ENCODE measurements around the gene POU4F3.

Gene POU4F3

DNA sequence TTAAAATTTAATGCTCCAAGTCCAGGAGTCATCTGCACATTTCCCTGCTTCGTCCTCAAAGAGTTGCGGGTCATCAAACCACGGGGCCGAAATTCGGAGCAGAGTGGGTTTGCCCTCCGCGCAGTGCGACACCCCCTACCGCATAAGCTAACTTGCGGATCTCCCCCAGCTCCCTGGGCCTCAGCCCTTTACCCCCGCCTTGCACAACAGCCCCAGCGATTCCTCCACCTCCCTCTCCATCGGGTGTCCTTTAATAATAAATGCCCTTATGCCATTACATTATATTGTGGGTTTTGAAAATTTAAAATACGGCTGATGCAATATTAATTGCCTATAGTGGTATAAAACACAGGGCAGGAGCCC lies 3.9 kb downstream of the POU4F3 start:
- H3K9ac ChIP-seq (ENCODE audit: low read length) = no peak overlapping the region
- no peak overlapping the region for H3K4me3 ChIP-seq (ENCODE audit: low read length)
- peaks cover 39% of the 10 kb centered on the region for H3K27me3 ChIP-seq (ENCODE audit: control insufficient read depth, insufficient read depth, low read length)

DNA sequence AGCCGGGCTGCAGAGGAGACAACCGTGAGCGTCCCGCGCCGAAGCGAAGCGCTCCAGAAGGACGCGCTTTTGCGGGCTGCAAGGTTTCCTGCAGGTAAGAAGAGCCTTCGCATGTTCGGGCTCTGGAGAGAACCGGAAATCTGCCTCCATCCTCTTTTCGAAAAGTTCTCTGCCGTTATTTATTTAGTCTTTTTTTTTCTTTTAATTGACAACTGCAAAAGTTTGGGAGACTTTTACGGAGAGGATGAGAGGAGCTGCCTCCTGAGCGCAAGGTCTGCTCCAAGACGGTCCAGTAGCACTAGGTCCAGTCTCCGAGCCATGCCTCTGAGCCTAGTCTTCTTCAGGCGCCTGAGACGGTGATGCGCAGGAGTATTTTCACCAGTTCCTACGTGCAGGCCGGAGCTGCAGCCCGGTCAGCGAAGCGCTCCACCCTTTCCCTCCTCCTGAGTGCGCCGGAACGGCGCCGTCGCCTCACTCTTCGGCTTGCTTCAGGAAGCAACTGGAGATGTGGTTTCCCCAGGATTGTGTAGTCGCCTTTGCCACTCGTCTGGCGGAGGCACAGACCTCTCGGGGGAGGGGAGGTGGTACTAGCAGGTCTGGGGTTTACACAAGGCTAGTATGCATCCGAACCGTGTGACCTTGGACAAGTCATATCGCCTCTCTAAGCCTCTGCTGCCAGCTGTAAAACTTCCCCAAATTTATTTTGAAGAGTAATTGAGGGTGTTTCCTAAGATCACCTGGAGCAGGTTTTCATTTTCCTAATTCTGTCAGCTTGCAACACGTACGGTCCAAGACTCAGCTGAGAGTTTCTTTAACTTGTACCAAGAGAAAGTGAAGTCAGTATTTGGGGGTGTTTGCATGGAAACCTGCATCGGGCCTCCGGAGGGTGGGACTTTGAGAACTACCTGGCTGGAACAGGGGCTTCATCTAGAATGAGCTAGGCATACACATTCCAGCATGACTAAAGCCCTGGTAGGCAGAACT lies 4.5 kb downstream of the POU4F3 start:
- Histone ChIP-seq H3K36me3 (ENCODE audit: control insufficient read depth, insufficient read depth, low read length) (no peaks in the 10 kb centered on the region), H3K9ac (ENCODE audit: low read length) (no peak overlapping the region), H3K4me3 (ENCODE audit: low read length) (no peak overlapping the region), H3K27ac (ENCODE audit: low read depth, low read length) (no peak overlapping the region), H3K27me3 (ENCODE audit: control insufficient read depth, insufficient read depth, low read length) (peaks cover 39% of the 10 kb centered on the region), H3K4me1 (ENCODE audit: control insufficient read depth, insufficient read depth, low read length) (no peaks in the 10 kb centered on the region)

More for the DNA sequence above, 3.9 kb downstream of the POU4F3 start:
- no peaks in the 10 kb centered on the region for H3K36me3 ChIP-seq (ENCODE audit: control insufficient read depth, insufficient read depth, low read length)
- H3K4me1 ChIP-seq (ENCODE audit: control insufficient read depth, insufficient read depth, low read length) = no peaks in the 10 kb centered on the region
- no peak overlapping the region for H3K27ac ChIP-seq (ENCODE audit: low read depth, low read length)

DNA sequence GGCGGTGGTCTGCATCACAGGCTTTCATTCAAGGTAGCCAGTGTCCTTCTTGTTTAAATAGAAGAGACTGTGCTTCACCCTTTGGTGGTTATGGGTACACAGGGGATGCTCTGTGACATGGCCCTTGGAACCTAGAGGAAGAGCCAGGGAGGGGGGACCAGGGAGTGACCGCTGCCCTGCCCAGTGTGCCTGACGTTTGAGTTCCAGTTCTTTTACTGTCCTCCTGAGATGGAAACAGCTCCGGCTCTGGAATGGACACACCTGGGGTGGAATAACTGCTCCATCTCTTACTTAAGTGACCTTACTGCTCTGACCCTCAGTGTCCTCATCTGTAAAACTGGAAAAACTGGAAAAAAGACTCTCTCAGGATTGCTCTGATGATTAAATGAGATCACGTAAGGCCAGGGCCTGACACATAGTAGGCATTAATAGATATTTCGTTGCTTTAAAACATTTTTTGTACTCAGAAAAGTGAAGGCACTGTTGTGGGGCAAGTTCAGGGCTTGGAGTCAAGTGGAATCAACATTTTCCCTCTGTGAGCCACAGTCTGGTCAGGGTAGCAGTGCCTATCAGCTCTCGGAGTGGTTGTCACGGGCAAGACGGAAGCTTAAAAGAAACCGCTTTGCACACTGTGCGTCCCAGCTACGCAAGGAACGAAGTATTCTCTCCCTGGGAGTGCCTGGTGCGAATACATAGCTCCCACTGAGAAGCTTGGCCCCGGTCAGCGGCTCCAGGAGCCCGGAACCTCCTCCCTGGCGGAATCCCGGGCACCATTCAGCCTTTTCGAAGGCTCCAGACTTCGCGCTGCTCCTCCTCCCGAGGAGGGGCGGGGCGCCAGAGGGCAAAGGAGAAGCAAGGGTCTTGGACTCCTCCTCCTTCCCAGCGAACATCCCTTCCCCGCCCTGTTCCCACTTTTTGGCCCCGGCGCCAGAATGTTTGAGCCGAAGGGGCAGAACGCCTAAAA lies 5.8 kb downstream of the POU4F3 start:
- peaks cover 37% of the 10 kb centered on the region for H3K27me3 ChIP-seq (ENCODE audit: control insufficient read depth, insufficient read depth, low read length)
- H3K9ac ChIP-seq (ENCODE audit: low read length) = no peak overlapping the region
- H3K36me3 ChIP-seq (ENCODE audit: control insufficient read depth, insufficient read depth, low read length) = no peaks in the 10 kb centered on the region
- H3K27ac ChIP-seq (ENCODE audit: low read depth, low read length) = no peak overlapping the region
- H3K4me3 ChIP-seq (ENCODE audit: low read length) = no peak overlapping the region
- no peaks in the 10 kb centered on the region for H3K4me1 ChIP-seq (ENCODE audit: control insufficient read depth, insufficient read depth, low read length)

DNA sequence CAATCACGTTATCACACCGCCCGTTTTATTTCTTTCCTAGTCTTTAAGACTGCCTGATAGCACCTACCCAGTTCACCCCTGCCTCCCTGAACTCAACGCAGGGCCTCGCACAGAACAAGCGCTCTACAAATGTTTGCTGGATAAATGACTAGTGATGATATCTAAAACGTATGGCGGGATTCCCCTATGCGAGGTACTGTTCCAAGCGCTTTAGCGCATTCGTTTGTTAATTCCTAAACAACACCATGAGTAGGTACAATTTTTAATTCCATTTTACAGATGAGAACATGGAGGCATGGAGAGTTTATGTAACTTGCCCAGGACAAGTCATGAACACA lies 6.6 kb downstream of the POU4F3 start:
- H3K4me1 ChIP-seq (ENCODE audit: control insufficient read depth, insufficient read depth, low read length) = no peaks in the 10 kb centered on the region
- peaks cover 31% of the 10 kb centered on the region for H3K27me3 ChIP-seq (ENCODE audit: control insufficient read depth, insufficient read depth, low read length)
- no peak overlapping the region for H3K27ac ChIP-seq (ENCODE audit: low read depth, low read length)
- no peaks in the 10 kb centered on the region for H3K36me3 ChIP-seq (ENCODE audit: control insufficient read depth, insufficient read depth, low read length)
- no peak overlapping the region for H3K9ac ChIP-seq (ENCODE audit: low read length)
- no peak overlapping the region for H3K4me3 ChIP-seq (ENCODE audit: low read length)

DNA sequence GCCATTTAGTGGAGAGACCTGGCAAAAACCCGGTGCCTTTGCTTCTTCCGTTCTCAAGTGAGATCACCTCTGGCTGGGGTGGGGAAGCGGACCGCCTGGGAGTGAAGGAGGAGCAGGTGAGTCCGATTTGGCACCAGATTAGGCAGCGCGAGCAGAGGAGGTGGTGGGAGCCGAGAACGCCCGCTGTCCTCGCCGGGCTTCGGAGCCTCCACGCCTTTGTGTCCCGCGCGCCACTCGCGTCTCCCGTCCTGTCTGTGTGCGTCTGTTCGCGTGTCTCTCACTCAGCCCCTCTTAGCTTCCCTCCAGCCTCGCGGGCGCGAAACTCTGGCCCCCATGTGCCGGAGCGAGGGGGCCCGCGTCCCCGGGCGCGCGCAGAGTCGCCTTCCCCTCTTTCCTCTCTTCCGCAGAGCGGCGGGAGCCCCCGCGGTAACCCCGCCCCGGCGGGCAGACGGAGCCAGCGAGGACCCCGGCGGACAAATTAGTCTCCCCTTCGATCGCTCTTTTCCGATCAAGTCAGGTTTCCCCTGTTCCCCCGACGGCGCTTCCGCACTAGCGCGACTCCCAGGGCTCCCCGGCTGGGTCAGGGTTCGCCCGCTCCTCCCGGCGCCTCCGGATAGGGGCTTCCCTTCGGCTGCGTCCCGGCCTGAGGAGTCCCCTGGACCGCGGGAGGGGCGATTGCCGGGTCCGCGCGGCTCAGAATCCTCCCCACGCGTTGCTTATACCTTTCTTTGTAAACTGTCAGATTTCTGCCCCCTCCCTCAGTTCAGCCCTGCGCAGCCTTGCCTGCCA lies 7.1 kb downstream of the POU4F3 start:
- H3K9ac ChIP-seq (ENCODE audit: low read length) = no peak overlapping the region
- H3K36me3 ChIP-seq (ENCODE audit: control insufficient read depth, insufficient read depth, low read length) = no peaks in the 10 kb centered on the region
- no peak overlapping the region for H3K4me3 ChIP-seq (ENCODE audit: low read length)
- H3K27me3 ChIP-seq (ENCODE audit: control insufficient read depth, insufficient read depth, low read length) = peaks cover 26% of the 10 kb centered on the region
- H3K4me1 ChIP-seq (ENCODE audit: control insufficient read depth, insufficient read depth, low read length) = no peaks in the 10 kb centered on the region
- H3K27ac ChIP-seq (ENCODE audit: low read depth, low read length) = no peak overlapping the region

DNA sequence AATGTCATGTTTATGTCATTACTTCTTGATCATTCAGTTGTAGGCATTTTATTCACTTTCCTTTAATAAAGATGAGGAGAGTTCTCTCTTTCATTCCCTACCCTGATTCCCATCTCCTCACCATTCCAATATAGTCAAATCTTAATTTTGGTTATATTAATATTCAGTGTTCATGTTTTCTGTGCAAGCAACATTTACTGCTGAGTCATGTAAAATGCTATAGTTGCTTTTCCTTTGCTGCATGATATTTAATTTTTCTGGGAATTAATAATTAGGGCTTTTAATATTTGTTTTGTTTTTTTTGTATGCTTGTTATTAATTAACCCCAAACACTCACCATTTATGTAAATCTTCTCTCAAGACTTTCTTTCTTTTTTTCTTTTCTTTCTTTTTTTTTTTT lies 18.5 kb downstream of the POU4F3 start:
- no peak overlapping the region for H3K4me3 ChIP-seq (ENCODE audit: low read length)
- H3K27ac ChIP-seq (ENCODE audit: low read depth, low read length) = no peak overlapping the region
- no peaks in the 10 kb centered on the region for H3K36me3 ChIP-seq (ENCODE audit: control insufficient read depth, insufficient read depth, low read length)
- no peaks in the 10 kb centered on the region for H3K4me1 ChIP-seq (ENCODE audit: control insufficient read depth, insufficient read depth, low read length)
- H3K9ac ChIP-seq (ENCODE audit: low read length) = no peak overlapping the region
- no peaks in the 10 kb centered on the region for H3K27me3 ChIP-seq (ENCODE audit: control insufficient read depth, insufficient read depth, low read length)

DNA sequence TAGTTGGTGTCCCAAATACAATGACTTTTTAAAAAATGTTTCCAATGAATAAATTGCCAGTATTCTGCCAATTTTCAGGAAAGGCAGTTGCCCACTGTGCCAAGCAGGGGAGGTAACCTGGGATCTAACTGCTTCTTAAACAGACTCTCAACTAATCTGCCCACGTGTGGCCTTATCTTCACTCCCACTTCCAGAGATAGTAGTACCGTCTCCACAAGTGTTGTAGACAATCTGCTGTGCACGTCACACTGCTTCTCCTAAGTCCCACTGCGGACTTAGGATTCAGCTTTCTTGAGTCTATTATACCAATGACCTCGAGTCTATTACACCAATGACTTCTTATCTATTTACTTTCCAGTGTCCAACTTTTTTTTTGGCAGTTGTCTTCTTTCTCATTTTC lies 21.2 kb downstream of the POU4F3 start:
- Histone ChIP-seq H3K4me3 (ENCODE audit: low read length) (no peak overlapping the region), H3K9ac (ENCODE audit: low read length) (no peak overlapping the region), H3K27ac (ENCODE audit: low read depth, low read length) (no peak overlapping the region), H3K4me1 (ENCODE audit: control insufficient read depth, insufficient read depth, low read length) (no peaks in the 10 kb centered on the region), H3K36me3 (ENCODE audit: control insufficient read depth, insufficient read depth, low read length) (no peaks in the 10 kb centered on the region), H3K27me3 (ENCODE audit: control insufficient read depth, insufficient read depth, low read length) (no peaks in the 10 kb centered on the region)

DNA sequence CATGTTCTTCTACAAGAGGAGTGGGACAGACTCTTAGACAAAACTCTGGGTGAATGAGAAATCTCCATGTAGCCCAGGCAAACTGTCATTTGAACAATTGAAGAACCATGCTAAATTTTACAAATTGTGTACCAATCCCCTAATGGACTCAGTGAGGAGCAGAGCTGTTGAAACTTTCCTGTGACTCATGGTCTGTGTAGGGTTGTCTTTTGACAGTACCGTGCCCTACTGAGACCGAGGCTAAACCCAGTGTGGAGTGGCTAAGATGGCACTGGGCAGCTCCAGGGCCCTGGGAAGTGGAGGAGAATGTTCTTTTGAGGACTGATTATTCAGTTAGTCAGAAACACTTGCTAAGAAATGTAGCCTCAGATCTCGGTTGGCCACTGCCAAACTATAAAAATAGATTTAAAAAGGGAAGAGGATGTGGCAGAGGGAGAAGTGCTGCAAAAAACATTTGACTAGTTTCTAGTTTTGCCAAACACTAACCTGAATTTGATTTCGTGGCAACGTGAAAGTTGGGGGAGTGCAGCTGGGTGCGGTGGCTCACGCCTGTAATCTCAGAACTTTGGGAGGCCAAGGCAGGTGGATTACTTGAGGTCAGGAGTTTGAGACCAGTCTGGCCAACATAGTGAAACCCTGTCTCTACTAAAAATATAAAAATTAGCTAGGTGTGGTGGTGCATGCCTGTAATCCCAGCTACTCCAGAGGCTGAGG lies 24.7 kb downstream of the POU4F3 start:
- H3K4me1 ChIP-seq (ENCODE audit: control insufficient read depth, insufficient read depth, low read length) = no peaks in the 10 kb centered on the region
- H3K36me3 ChIP-seq (ENCODE audit: control insufficient read depth, insufficient read depth, low read length) = no peaks in the 10 kb centered on the region
- no peak overlapping the region for H3K9ac ChIP-seq (ENCODE audit: low read length)
- no peak overlapping the region for H3K4me3 ChIP-seq (ENCODE audit: low read length)
- no peaks in the 10 kb centered on the region for H3K27me3 ChIP-seq (ENCODE audit: control insufficient read depth, insufficient read depth, low read length)
- H3K27ac ChIP-seq (ENCODE audit: low read depth, low read length) = no peak overlapping the region

DNA sequence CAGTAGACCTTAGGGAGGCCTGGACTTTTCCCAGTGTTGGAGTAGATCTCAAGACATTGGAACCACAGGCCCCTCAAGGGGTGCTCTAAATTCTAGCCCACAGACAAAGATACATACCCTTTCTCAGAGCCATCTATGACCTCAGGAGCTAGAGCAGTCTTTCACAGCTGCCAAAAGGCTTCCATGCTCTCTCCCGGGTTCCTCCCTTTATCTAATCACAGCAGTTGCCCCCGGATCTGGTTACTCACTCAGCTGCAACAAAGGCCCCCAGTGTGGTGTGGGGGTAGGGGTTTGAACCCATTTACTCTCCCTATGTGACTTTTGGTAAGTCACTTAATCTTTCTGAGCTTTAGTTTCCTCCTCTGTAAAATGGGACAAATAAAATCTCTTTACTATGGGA lies 27.0 kb downstream of the POU4F3 start:
- no peaks in the 10 kb centered on the region for H3K4me1 ChIP-seq (ENCODE audit: control insufficient read depth, insufficient read depth, low read length)
- H3K27ac ChIP-seq (ENCODE audit: low read depth, low read length) = no peak overlapping the region
- H3K36me3 ChIP-seq (ENCODE audit: control insufficient read depth, insufficient read depth, low read length) = no peaks in the 10 kb centered on the region
- no peak overlapping the region for H3K9ac ChIP-seq (ENCODE audit: low read length)
- H3K4me3 ChIP-seq (ENCODE audit: low read length) = no peak overlapping the region
- no peaks in the 10 kb centered on the region for H3K27me3 ChIP-seq (ENCODE audit: control insufficient read depth, insufficient read depth, low read length)

DNA sequence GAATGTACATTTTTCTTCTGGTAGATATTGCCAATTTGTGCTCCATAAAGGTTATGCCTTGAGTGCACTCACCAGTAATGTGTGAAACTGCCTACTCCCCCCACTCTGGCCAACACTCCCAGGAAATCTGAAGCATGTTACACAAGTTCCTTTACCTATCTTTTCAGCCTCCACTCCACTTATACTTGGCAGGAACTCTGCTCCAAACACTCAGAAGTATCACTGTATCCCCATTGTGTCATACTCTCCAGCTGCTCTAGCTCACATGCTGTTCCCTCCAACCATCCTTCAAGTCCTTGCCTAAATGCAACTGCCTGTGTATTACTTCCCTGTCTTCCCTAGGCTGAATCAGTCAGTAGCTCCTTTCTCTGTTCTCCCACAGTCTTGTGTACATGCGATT lies 28.3 kb downstream of the POU4F3 start:
- no peak overlapping the region for H3K27ac ChIP-seq (ENCODE audit: low read depth, low read length)
- H3K36me3 ChIP-seq (ENCODE audit: control insufficient read depth, insufficient read depth, low read length) = no peaks in the 10 kb centered on the region
- no peak overlapping the region for H3K9ac ChIP-seq (ENCODE audit: low read length)
- no peak overlapping the region for H3K4me3 ChIP-seq (ENCODE audit: low read length)
- no peaks in the 10 kb centered on the region for H3K27me3 ChIP-seq (ENCODE audit: control insufficient read depth, insufficient read depth, low read length)
- no peaks in the 10 kb centered on the region for H3K4me1 ChIP-seq (ENCODE audit: control insufficient read depth, insufficient read depth, low read length)

DNA sequence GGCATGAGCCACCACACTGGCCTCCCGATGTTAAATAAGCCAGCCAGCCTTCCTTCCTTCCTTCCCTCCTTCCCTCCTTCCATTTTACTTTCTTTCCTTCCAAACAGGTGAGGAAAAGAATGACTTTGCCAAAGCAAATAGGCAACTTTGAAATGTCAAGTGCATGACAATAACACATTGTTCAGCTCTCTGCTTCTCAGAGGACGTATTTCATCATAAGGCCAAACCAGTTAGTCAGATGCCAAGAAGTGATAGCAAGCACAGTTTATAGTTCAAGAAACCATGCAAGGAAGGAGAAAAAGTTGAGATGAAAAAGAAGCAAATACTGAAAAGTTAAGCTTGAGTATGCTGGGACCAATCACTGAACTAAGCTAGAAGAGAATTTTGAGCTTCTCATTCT lies 29.5 kb downstream of the POU4F3 start:
- Histone ChIP-seq H3K4me1 (ENCODE audit: control insufficient read depth, insufficient read depth, low read length) (no peaks in the 10 kb centered on the region), H3K4me3 (ENCODE audit: low read length) (no peak overlapping the region), H3K36me3 (ENCODE audit: control insufficient read depth, insufficient read depth, low read length) (no peaks in the 10 kb centered on the region), H3K27me3 (ENCODE audit: control insufficient read depth, insufficient read depth, low read length) (no peaks in the 10 kb centered on the region), H3K27ac (ENCODE audit: low read depth, low read length) (no peak overlapping the region), H3K9ac (ENCODE audit: low read length) (no peak overlapping the region)

Measured in rectal smooth muscle tissue (tissue), 1 donor.